Measurements from ENCODE around the gene TSPAN10. TPM values are rescaled to one million over a fixed set of nuclear protein-coding genes. Genes with fewer than 3 reads are reported as not detected.

The TSPAN10 gene
- total and polyA plus RNA-seq, 9 of the 15 experiments (the other 6 are each of a cell fraction or from before 2014, with no cell fraction given): 0.05 to 0.31 (median 0.13) TPM; not detected in 1

- TF ChIP-seq USF1 (CRISPR knock-in tag; IDR thresholded peaks at IDR 0.05): no peak
Observed at GRCh38 chr17:81630274-81630673, 6.7 kb upstream of the TSPAN10 start (continued).

- H3K79me2 ChIP-seq (ENCODE audit: control insufficient read depth, insufficient read depth, low read length): peaks cover 69% of the 10 kb centered on the region
- no peak overlapping the region for H3K4me2 ChIP-seq (ENCODE audit: insufficient read depth, low read length)
- H2AFZ ChIP-seq (ENCODE audit: low read depth, low read length): no peak overlapping the region
- H3K4me3 ChIP-seq: no peak overlapping the region
- H3K27me3 ChIP-seq (ENCODE audit: control insufficient read depth in 2 of 2, insufficient read depth in 2 of 2, low read length in 2 of 2): no peaks in the 10 kb centered on the region
- H3K4me1 ChIP-seq (replicated peaks in 1 of 2; ENCODE audit: control insufficient read depth in 2 of 2, insufficient read depth in 2 of 2, low read length in 2 of 2): peaks cover 10 to 12% of the 10 kb centered on the region in 2 experiments; a peak in 4 of 5 replicates
- no TSS peak for BruUV-seq (replicated peaks)
- 86% methylated on average over 6 of the region's 7 CpGs for WGBS (ENCODE audit: insufficient coverage, low coverage, missing lambda C conversion rate)
- in situ Hi-C loops (cut with MboI): no loop called here
- FAIRE-seq (no peak), ATAC-seq (no peak), DNase-seq (ENCODE audit: extremely low read depth in 1 of 4, low spot score in 3 of 4) (no peak)
- H3K9ac ChIP-seq (ENCODE audit: insufficient read depth in 1 of 2, low read depth in 2 of 2, low read length in 2 of 2): peak overlapping the region in 1 of 2 experiments; percentile 71; a peak in 1 of 4 replicates
- peaks cover 72% of the 10 kb centered on the region for H3K36me3 ChIP-seq (ENCODE audit: control insufficient read depth, insufficient read depth, low read length)
- no peak overlapping the region for H3K27ac ChIP-seq (ENCODE audit: extremely low read depth, low read depth, low read length)
- intact Hi-C loops (cut with micrococcal nuclease): no loop called here
- H3K9me1 ChIP-seq (ENCODE audit: control insufficient read depth, insufficient read depth, low read length): no peaks in the 10 kb centered on the region
- peaks cover 6% of the 10 kb centered on the region for H4K20me1 ChIP-seq (replicated peaks; ENCODE audit: control insufficient read depth, insufficient read depth, low read length)
- POLR2A ChIA-PET: interaction anchor here (0.6 to 2.3 kb wide), 5 partner anchors 9 to 37 kb away, joined by 3 to 7 read pairs (median 3); no protein-coding TSS in a partner anchor
- CTCF ChIA-PET (ENCODE audit: low intra/inter-chr PET ratio): no interaction called here
- no peaks in the 10 kb centered on the region for H3K9me3 ChIP-seq (replicated peaks; ENCODE audit: control insufficient read depth, insufficient read depth, low read depth, low read length)
- TF ChIP-seq HNRNPH1 (optimal IDR thresholded peaks at IDR 0.05; ENCODE audit: low read depth, low read length): no peak
- TF ChIP-seq, protein P1, sequence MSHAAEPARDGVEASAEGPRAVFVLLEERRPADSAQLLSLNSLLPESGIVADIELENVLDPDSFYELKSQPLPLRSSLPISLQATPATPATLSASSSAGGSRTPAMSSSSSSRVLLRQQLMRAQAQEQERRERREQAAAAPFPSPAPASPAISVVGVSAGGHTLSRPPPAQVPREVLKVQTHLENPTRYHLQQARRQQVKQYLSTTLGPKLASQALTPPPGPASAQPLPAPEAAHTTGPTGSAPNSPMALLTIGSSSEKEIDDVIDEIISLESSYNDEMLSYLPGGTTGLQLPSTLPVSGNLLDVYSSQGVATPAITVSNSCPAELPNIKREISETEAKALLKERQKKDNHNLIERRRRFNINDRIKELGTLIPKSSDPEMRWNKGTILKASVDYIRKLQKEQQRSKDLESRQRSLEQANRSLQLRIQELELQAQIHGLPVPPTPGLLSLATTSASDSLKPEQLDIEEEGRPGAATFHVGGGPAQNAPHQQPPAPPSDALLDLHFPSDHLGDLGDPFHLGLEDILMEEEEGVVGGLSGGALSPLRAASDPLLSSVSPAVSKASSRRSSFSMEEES (CRISPR knock-in tag; IDR thresholded peaks at IDR 0.05): no peak
- TF ChIP-seq HNRNPUL1 (IDR thresholded peaks at IDR 0.05; ENCODE audit: low read length): no peak
- no peak for TF ChIP-seq E4F1 (CRISPR knock-in tag; IDR thresholded peaks at IDR 0.05; ENCODE audit: borderline replicate concordance)
- TF ChIP-seq ZNF589 (CRISPR knock-in tag; IDR thresholded peaks at IDR 0.05; ENCODE audit: low read depth): no peak
- TF ChIP-seq RCOR1 (IDR thresholded peaks at IDR 0.05; ENCODE audit: borderline replicate concordance in 1 of 2, low read depth in 2 of 2, low read length in 2 of 2): no peak
- TF ChIP-seq, protein P2, sequence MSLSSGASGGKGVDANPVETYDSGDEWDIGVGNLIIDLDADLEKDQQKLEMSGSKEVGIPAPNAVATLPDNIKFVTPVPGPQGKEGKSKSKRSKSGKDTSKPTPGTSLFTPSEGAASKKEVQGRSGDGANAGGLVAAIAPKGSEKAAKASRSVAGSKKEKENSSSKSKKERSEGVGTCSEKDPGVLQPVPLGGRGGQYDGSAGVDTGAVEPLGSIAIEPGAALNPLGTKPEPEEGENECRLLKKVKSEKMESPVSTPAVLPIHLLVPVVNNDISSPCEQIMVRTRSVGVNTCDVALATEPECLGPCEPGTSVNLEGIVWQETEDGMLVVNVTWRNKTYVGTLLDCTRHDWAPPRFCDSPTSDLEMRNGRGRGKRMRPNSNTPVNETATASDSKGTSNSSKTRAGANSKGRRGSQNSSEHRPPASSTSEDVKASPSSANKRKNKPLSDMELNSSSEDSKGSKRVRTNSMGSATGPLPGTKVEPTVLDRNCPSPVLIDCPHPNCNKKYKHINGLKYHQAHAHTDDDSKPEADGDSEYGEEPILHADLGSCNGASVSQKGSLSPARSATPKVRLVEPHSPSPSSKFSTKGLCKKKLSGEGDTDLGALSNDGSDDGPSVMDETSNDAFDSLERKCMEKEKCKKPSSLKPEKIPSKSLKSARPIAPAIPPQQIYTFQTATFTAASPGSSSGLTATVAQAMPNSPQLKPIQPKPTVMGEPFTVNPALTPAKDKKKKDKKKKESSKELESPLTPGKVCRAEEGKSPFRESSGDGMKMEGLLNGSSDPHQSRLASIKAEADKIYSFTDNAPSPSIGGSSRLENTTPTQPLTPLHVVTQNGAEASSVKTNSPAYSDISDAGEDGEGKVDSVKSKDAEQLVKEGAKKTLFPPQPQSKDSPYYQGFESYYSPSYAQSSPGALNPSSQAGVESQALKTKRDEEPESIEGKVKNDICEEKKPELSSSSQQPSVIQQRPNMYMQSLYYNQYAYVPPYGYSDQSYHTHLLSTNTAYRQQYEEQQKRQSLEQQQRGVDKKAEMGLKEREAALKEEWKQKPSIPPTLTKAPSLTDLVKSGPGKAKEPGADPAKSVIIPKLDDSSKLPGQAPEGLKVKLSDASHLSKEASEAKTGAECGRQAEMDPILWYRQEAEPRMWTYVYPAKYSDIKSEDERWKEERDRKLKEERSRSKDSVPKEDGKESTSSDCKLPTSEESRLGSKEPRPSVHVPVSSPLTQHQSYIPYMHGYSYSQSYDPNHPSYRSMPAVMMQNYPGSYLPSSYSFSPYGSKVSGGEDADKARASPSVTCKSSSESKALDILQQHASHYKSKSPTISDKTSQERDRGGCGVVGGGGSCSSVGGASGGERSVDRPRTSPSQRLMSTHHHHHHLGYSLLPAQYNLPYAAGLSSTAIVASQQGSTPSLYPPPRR (CRISPR knock-in tag; IDR thresholded peaks at IDR 0.05; ENCODE audit: borderline replicate concordance): no peak
- TF ChIP-seq U2AF2 (optimal IDR thresholded peaks at IDR 0.05; ENCODE audit: low read depth, low read length): no peak
- TF ChIP-seq TARDBP (IDR thresholded peaks at IDR 0.05): no peak
Observed at GRCh38 chr17:81631482-81631881, 5.5 kb upstream of the TSPAN10 start.
